GM12878 (cell line): ENCODE data around the gene RBMS3. TPM values are rescaled to one million over a fixed set of nuclear protein-coding genes. Genes with fewer than 3 reads are reported as not detected.

Source experiments
- ATAC-seq: fragments of 200-7000 bp; cut with Tn5 transposase; 3 replicates; pipeline ENCODE4 v1.9.1; 2020; ENCODE audit warnings: mild to moderate bottlenecking, moderate library complexity
- BruUV-seq: library from RNA; stranded (reverse); fragments of 400-500 nt; replicated peaks from 2 replicates; lab custom pipeline; 2021; lab: Mats Ljungman, UMichigan
- CTCF ChIA-PET: fragments of 300-600 bp; sonication (Branson Sonifier 250); formaldehyde crosslinking; extraction: SDS; loops from one replicate; lab custom pipeline; 2021; ENCODE audit warnings: inconsistent platforms; lab: Yijun Ruan, JAX
- POLR2A ChIA-PET: fragments of 350-600 bp; formaldehyde crosslinking; extraction: SDS; loops from one replicate; lab custom pipeline; 2021; ENCODE audit warnings: inconsistent platforms; lab: Charles Lee
- RAD21 ChIA-PET: fragments of 300-600 bp; sonication (Branson Sonifier 250); formaldehyde crosslinking; loops from one replicate; lab custom pipeline; 2023; ENCODE audit warnings: antibody characterized with exemption; ENCODE audit not compliant: unreplicated experiment; lab: Charles Lee
- SMC1A ChIA-PET: fragments of 300-600 bp; sonication (Branson Sonifier 250); formaldehyde crosslinking; loops from one replicate; lab custom pipeline; 2023; ENCODE audit not compliant: unreplicated experiment, uncharacterized antibody; lab: Charles Lee
- DNase-seq: peaks from one replicate; pipeline ENCODE4 v3.0.0-alpha.2; 2011; ENCODE audit warnings: low read depth, low spot score
- FAIRE-seq: peaks from 3 replicates; lab custom pipeline; 2011; peaks lifted over from hg19 to GRCh38; lab: Jason Lieb, UNC
- H2AFZ ChIP-seq: 2 replicates; pipeline ENCODE4 v1.6.0; 2011; ENCODE audit warnings: low read depth, low read length, control low read depth; ENCODE audit not compliant: control insufficient read depth
- H3K27ac ChIP-seq: 2 replicates; pipeline ENCODE4 v1.5.1; 2011; ENCODE audit warnings: control low read depth; ENCODE audit not compliant: control insufficient read depth, insufficient read depth
- H3K27me3 ChIP-seq, 2 experiments: replicated peaks in 1 of 2; 2 replicates each; pipeline versions ENCODE4 v1.6.0 to v1.6.1; 2011; ENCODE audit warnings: low read length in 1 of 2; ENCODE audit not compliant: control insufficient read depth in 2 of 2, insufficient read depth in 2 of 2
- H3K36me3 ChIP-seq, 2 experiments: 2 replicates each; pipeline ENCODE4 v1.5.1; 2011; ENCODE audit warnings: low read length in 1 of 2; ENCODE audit not compliant: control insufficient read depth in 2 of 2, insufficient read depth in 2 of 2
- H3K4me1 ChIP-seq: 2 replicates; pipeline ENCODE4 v1.6.1; 2011; ENCODE audit warnings: mild to moderate bottlenecking, low read length, moderate library complexity, mixed read lengths; ENCODE audit not compliant: control insufficient read depth, insufficient read depth
- H3K4me2 ChIP-seq: 2 replicates; pipeline ENCODE4 v1.6.0; 2011; ENCODE audit warnings: control low read depth; ENCODE audit not compliant: control insufficient read depth, insufficient read depth
- H3K4me3 ChIP-seq: fragments of 200-600 bp; sonication (generic); 2 replicates; pipeline ENCODE4 v1.5.1; 2016
- H3K79me2 ChIP-seq: 2 replicates; pipeline ENCODE4 v1.6.0; 2011; ENCODE audit warnings: low read length; ENCODE audit not compliant: control insufficient read depth, insufficient read depth
- H3K9ac ChIP-seq: 2 replicates; pipeline ENCODE4 v1.8.0; 2011; ENCODE audit warnings: low read length, control low read depth, mixed read lengths; ENCODE audit not compliant: control insufficient read depth, insufficient read depth
- H3K9me3 ChIP-seq: replicated peaks from 3 replicates; pipeline ENCODE4 v1.5.1; 2011; ENCODE audit warnings: mild to moderate bottlenecking, low read length; ENCODE audit not compliant: control insufficient read depth, insufficient read depth
- H4K20me1 ChIP-seq: 2 replicates; pipeline ENCODE4 v1.6.0; 2011; ENCODE audit not compliant: control insufficient read depth, insufficient read depth
- CBX3 ChIP-seq: fragments of 200-600 bp; sonication (generic); IDR thresholded peaks from 2 replicates; pipeline ENCODE4 v1.6.1; 2016; ENCODE audit warnings: low read depth, borderline replicate concordance
- NFXL1 ChIP-seq: fragments of 450-650 bp; IDR thresholded peaks from 2 replicates; pipeline ENCODE4 v1.6.1; 2017; ENCODE audit warnings: antibody characterized with exemption, mild to moderate bottlenecking, borderline replicate concordance
- NFYB ChIP-seq: IDR thresholded peaks from 2 replicates; pipeline ENCODE4 v1.6.1; 2011; ENCODE audit warnings: low read depth, mild to moderate bottlenecking, low read length, improper control_type of control experiment, moderate library complexity; ENCODE audit not compliant: insufficient read depth
- RB1 ChIP-seq: fragments of 450-650 bp; formaldehyde crosslinking; IDR thresholded peaks from 2 replicates; pipeline ENCODE4 v1.6.1; 2017; ENCODE audit warnings: mild to moderate bottlenecking, borderline replicate concordance
- RCOR1 ChIP-seq: conservative IDR thresholded peaks from 2 replicates; pipeline ENCODE4 v1.6.1; 2012; ENCODE audit warnings: low read depth, low read length, improper control_type of control experiment
- RELA ChIP-seq: fragments of 450-650 bp; IDR thresholded peaks from 2 replicates; pipeline ENCODE4 v1.8.0; 2014; ENCODE audit warnings: borderline replicate concordance; ENCODE audit not compliant: partially characterized antibody
- SP1 ChIP-seq: IDR thresholded peaks from one replicate; pipeline ENCODE4 v1.6.1; 2011; ENCODE audit warnings: low read depth, low read length
- TBL1XR1 ChIP-seq: IDR thresholded peaks from 2 replicates; pipeline ENCODE4 v1.6.1; 2012; ENCODE audit warnings: low read depth, low read length, improper control_type of control experiment
- ZNF207 ChIP-seq: fragments of 450-650 bp; IDR thresholded peaks from 2 replicates; pipeline ENCODE4 v1.6.1; 2014; ENCODE audit warnings: antibody characterized with exemption, mild to moderate bottlenecking, borderline replicate concordance
- WGBS: methylation state at CpG from one replicate; pipeline ENCODE4 v1.1.6; 2016; ENCODE audit warnings: low lambda C conversion rate; ENCODE audit not compliant: insufficient replicate concordance, insufficient coverage; ENCODE audit errors: missing lambda C conversion rate; 5-methylcytosine and 5-hydroxymethylcytosine counted together
- in situ Hi-C: fragments of 300-500 bp; cut with MboI; formaldehyde crosslinking; loops from 9 replicates; pipeline ENCODE4 v1.14.3; 2018; ENCODE audit warnings: mixed read lengths
- intact Hi-C: fragments of 100-400 bp; cut with micrococcal nuclease; formaldehyde crosslinking; loops from one replicate; pipeline ENCODE4 v1.14.2; 2022; ENCODE audit not compliant: unreplicated experiment
- polyA plus RNA-seq, 11 experiments: library from polyadenylated mRNA; depleted of rRNA in 4 of 11; unstranded in 6 of 11; stranded (reverse) in 5 of 11; fragments of >200 nt; fragmentation: Nextera tagmentation in 4 of 11; fragmentation: Illumina TruSeq in 1 of 11; extraction: Ambion mirVana in 4 of 11; extraction: Trizol in 1 of 11; gene quantifications; 1 replicate in 1 of 11; 2 replicates in 10 of 11; pipeline versions ENCODE4 v1.2.1 to v1.2.3, GENCODE V29; 2011 to 2016; ENCODE audit warnings: inconsistent platforms in 2 of 11, missing spikeins in 2 of 11, low read depth in 1 of 11
- total RNA-seq, 4 experiments: library from RNA; depleted of rRNA in 3 of 4; stranded (reverse); fragments of >200 nt in 3 of 4; fragmentation: Illumina TruSeq in 1 of 4; extraction: Trizol in 1 of 4; gene quantifications; 2 replicates each; pipeline versions ENCODE4 v1.2.1 to v1.2.3, GENCODE V29; 2013 to 2021
- TF ChIP-seq, protein P1 (sequence below): fragments of 450-650 bp; IDR thresholded peaks from 2 replicates; pipeline ENCODE4 v1.6.1; 2014; ENCODE audit warnings: mild to moderate bottlenecking
- TF ChIP-seq, protein P2 (sequence below): fragments of 450-650 bp; IDR thresholded peaks from 2 replicates; pipeline ENCODE4 v1.6.1; 2017; ENCODE audit warnings: mild to moderate bottlenecking, moderate library complexity

Gene RBMS3
- total and polyA plus RNA-seq, 10 of the 15 experiments (the other 5 are each of a cell fraction or from before 2014, with no cell fraction given) = 0.79 to 4.7 (median 3.1) TPM

GRCh38 chr3:29503958-29504357, 223.1 kb downstream of the RBMS3 start:
- no peak overlapping the region for H2AFZ ChIP-seq
- H4K20me1 ChIP-seq = no peaks in the 10 kb centered on the region
- FAIRE-seq (no peak), ATAC-seq (no peak), DNase-seq (no peak)
- no peak overlapping the region for H3K9ac ChIP-seq
- ChIA-PET SMC1A (interaction anchor here (1.0 to 1.4 kb wide), 3 partner anchors 10 to 148 kb away, joined by 3 to 5 read pairs (median 3); no protein-coding TSS in a partner anchor), RAD21 (no interaction called here), POLR2A (no interaction called here), CTCF (no interaction called here)
- H3K36me3 ChIP-seq = no peaks in the 10 kb centered on the region
- H3K4me2 ChIP-seq = no peak overlapping the region
- in situ Hi-C loops (no loop called here), intact Hi-C loops (no loop called here)
- no peaks in the 10 kb centered on the region for H3K79me2 ChIP-seq
- H3K4me3 ChIP-seq = no peak overlapping the region
- TF ChIP-seq ZNF207 (no peak), TBL1XR1 (no peak), CBX3 (no peak), NFYB (no peak), NFXL1 (no peak), SP1 (no peak), RB1 (no peak), RCOR1 (no peak), RELA (no peak)
- TF ChIP-seq, protein P1, sequence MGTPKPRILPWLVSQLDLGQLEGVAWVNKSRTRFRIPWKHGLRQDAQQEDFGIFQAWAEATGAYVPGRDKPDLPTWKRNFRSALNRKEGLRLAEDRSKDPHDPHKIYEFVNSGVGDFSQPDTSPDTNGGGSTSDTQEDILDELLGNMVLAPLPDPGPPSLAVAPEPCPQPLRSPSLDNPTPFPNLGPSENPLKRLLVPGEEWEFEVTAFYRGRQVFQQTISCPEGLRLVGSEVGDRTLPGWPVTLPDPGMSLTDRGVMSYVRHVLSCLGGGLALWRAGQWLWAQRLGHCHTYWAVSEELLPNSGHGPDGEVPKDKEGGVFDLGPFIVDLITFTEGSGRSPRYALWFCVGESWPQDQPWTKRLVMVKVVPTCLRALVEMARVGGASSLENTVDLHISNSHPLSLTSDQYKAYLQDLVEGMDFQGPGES = no peak
- TF ChIP-seq, protein P2, sequence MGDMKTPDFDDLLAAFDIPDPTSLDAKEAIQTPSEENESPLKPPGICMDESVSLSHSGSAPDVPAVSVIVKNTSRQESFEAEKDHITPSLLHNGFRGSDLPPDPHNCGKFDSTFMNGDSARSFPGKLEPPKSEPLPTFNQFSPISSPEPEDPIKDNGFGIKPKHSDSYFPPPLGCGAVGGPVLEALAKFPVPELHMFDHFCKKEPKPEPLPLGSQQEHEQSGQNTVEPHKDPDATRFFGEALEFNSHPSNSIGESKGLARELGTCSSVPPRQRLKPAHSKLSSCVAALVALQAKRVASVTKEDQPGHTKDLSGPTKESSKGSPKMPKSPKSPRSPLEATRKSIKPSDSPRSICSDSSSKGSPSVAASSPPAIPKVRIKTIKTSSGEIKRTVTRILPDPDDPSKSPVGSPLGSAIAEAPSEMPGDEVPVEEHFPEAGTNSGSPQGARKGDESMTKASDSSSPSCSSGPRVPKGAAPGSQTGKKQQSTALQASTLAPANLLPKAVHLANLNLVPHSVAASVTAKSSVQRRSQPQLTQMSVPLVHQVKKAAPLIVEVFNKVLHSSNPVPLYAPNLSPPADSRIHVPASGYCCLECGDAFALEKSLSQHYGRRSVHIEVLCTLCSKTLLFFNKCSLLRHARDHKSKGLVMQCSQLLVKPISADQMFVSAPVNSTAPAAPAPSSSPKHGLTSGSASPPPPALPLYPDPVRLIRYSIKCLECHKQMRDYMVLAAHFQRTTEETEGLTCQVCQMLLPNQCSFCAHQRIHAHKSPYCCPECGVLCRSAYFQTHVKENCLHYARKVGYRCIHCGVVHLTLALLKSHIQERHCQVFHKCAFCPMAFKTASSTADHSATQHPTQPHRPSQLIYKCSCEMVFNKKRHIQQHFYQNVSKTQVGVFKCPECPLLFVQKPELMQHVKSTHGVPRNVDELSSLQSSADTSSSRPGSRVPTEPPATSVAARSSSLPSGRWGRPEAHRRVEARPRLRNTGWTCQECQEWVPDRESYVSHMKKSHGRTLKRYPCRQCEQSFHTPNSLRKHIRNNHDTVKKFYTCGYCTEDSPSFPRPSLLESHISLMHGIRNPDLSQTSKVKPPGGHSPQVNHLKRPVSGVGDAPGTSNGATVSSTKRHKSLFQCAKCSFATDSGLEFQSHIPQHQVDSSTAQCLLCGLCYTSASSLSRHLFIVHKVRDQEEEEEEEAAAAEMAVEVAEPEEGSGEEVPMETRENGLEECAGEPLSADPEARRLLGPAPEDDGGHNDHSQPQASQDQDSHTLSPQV = no peak
- BruUV-seq = no TSS peak
- 31% methylated on average over 3 of the region's 3 CpGs for WGBS
- H3K27ac ChIP-seq = no peak overlapping the region
- H3K27me3 ChIP-seq = no peaks in the 10 kb centered on the region
- H3K9me3 ChIP-seq = no peaks in the 10 kb centered on the region; the same call in 2 of the 3 replicates
- no peaks in the 10 kb centered on the region for H3K4me1 ChIP-seq
